ENCODE data around the gene RBM20.

DNA sequence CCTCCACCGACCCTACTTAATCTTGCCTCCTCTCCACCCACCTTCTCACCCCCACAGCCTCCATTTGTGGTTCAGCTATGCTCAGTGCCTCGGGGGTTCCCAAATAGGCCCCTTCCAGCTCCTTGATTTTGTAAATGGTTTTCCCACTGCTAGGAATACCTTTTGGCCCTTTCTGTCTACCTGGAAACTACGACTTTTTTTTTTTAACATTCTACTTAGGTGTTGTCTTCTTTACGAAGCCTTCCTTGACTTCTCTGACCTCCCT, 200.4 kb downstream of the RBM20 start:
- TF ChIP-seq, protein P1, sequence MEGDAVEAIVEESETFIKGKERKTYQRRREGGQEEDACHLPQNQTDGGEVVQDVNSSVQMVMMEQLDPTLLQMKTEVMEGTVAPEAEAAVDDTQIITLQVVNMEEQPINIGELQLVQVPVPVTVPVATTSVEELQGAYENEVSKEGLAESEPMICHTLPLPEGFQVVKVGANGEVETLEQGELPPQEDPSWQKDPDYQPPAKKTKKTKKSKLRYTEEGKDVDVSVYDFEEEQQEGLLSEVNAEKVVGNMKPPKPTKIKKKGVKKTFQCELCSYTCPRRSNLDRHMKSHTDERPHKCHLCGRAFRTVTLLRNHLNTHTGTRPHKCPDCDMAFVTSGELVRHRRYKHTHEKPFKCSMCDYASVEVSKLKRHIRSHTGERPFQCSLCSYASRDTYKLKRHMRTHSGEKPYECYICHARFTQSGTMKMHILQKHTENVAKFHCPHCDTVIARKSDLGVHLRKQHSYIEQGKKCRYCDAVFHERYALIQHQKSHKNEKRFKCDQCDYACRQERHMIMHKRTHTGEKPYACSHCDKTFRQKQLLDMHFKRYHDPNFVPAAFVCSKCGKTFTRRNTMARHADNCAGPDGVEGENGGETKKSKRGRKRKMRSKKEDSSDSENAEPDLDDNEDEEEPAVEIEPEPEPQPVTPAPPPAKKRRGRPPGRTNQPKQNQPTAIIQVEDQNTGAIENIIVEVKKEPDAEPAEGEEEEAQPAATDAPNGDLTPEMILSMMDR (conservative IDR thresholded peaks at IDR 0.05), result no peak
- no peak for TF ChIP-seq EZH2 (IDR thresholded peaks at IDR 0.05; ENCODE audit: low read depth)

Data from PC-9 (cell line).